Activated CD4-positive, alpha-beta T cell treated with anti-CD3 and anti-CD28 coated beads, Interleukin-2, Interleukin-4, amounts not matched to agents 100 ng/mL and 50 ng/mL, durations not matched to agents 16 hours and 8 hours (primary cell): ENCODE data around the gene NHEJ1.

ENCODE experiments used
- DNase-seq: peaks from one replicate; pipeline ENCODE4 v3.0.0-alpha.2; 2020; ENCODE audit warnings: low spot score

The NHEJ1 gene

DNA sequence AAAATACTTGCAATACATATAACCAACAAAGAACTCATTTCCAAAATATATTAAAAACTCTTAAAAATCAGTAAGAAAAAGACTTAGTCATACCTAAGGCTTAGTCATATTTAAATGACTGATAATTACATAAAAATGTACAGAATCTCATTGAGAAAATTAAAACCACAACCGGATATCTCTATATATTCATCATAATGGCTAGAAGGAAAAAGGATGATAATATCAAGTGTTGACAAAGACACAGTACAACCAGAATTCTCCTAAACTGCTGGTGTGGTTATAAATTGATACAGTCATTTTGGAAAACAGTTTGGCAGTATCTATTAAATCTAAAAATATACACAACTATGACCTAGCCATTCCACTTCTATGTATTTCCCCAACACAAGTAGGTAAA is 72.8 kb downstream of the NHEJ1 start:
- DNase-seq: no peak

- DNase-seq: no peak
These were observed 73.3 kb downstream of the NHEJ1 start for GRCh38 chr2:219087361-219087760.

- DNase-seq: no peak
These were observed 74.4 kb downstream of the NHEJ1 start for GRCh38 chr2:219086196-219086595.

- DNase-seq: no peak
These were observed 75.8 kb downstream of the NHEJ1 start for GRCh38 chr2:219084791-219085190.

DNA sequence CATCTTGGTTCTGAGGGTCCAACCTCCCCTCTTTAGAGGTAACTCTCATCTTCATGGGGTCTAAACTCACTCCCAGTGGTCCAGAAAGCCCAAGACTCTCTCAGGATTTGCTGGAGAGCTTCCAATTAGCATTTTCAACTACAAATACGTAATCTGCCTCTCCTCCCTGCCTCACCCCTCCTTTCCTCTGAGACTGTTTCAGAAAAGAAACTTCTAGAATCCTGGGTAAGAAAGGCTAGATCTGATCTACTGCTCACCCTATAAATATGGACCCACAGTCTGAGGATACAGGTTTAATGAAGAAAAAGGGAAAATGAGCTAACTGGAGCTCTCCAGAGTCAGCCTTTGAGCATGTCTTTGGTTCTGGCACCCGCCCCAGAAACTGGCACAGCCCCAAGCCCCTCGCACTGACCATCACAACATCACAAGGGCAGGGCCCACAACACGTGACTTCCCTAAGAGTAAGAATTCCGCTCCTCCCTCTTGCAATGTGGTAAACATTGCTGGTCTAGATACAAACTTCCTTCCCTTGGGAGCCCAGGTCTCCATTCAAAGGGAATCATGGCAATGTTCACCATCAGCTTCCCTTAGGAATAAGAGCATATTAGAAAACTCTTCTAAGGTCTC is 78.2 kb downstream of the NHEJ1 start:
- DNase-seq: no peak

DNA sequence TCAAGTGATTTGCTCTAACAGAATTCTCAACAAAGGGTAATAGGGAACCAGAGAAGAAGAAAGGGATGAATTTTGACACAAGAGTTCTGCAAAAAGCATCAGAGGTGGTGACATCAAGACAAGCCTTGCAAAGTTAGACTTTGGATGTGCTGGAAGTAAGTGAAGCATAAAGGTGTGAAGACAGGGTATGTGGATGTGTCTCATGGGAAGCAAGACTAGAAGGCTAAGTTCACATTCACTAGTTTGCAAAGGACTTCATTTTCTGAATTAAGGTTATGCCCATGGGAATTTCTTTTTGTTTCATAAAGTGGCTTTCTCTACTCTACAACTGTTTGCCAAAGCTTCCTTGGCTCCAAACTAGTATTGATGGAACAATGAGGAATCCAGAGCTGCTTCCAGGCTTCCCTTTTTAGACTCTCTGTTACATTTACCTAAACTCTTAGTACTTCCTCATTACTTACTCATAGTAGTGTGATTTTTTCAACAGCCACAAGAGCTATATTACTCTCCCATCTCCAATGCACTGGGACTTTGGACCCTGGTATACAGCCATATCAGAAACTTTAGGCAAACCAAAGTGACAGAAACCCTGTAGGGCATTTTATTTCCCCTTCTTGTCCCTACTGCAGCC is 78.8 kb downstream of the NHEJ1 start:
- no peak for DNase-seq

DNA sequence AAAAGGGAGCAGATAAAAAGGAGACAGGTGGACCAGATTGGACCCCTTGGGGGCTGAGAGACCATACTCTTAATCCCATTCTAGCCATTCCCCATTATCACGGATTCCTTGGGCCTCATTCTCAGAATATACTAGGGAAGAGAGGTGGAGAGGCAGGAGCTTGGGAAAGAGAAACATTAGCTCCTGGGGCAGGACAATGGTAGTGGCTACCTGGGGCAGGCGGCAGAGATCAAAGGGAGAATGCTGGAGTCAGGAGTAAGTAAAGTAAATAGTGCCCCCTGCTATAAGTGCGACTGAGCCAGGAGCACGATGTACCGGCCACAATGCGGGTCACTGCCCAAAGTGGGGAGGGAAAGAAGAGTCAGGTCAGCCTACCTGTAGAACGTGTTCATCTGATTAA is 79.5 kb downstream of the NHEJ1 start:
- no peak for DNase-seq

DNA sequence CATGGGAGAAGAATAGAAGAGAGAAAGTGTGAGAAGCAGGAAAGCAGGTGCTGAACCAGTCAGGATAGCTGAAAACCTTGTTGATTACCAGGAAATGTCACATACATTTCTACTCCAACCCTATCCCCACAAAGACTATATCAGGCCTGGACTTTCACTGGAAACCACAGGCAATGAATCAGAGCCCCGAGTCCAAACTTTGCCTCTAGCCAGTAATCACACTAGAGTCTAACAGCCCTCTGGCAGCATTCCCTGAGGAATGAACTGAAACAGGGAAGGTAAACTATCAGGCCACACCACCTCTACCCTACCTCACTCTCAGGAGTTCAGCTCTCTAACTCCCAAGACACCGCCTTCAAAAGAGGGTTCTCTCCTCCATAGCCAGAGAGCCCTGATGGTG is 81.2 kb downstream of the NHEJ1 start:
- no peak for DNase-seq

DNA sequence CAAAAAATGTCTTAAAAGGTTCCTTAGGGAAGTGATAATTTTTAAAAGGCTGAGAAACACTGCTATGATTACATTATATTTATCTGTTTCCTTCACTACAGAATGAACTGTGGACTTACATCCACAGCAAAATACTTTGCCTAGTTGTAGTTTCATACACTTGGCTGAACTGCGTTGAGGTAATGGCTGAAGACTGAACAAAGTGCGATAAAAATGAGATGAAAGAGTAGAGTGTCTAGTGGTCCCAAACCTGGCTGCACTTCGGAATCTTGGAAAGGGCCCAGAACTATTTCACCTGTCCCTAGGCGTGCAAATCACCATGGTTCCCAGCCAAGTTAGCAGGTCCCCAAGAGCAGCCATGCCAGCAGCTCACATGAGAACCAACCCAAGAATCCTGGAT is 81.7 kb downstream of the NHEJ1 start:
- DNase-seq: no peak

DNA sequence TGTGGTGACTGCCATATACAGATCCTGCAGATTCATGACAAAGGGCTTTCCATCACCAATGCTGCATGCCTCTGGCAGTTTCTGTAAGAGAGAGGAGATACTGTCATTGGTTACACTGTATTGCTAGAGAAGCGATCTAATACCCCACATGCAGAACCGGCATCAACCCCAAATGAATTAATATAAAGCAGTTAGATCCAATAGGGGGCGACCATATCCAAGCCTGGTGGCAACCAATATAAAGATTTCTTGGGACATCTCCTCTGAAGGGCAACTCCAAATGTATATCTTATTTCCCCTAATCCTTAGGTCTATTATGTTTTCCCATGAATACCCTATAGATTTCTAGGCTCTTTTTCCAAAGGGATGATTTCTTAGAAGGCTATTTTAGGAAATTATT is 82.5 kb downstream of the NHEJ1 start:
- DNase-seq: no peak

DNA sequence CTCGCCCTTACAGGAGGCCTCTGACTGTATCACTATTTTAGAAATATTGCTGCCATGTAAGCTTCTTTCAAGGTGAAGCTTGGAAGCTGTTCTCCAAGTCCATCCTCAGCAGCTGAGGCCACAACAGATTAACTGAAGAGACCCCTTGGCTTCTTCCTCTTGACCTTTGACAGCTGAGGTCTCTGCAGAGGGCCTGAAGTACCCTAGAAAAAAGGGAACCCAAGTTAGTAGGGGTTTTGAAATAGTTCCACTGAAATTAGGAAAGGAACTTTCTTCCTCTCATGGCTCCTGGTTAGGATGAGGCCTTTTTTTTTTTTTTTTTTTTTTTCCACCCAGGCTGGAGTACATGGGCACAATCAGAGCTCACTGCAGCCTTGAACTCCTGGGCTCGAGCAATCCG is 84.4 kb downstream of the NHEJ1 start:
- no peak for DNase-seq

DNA sequence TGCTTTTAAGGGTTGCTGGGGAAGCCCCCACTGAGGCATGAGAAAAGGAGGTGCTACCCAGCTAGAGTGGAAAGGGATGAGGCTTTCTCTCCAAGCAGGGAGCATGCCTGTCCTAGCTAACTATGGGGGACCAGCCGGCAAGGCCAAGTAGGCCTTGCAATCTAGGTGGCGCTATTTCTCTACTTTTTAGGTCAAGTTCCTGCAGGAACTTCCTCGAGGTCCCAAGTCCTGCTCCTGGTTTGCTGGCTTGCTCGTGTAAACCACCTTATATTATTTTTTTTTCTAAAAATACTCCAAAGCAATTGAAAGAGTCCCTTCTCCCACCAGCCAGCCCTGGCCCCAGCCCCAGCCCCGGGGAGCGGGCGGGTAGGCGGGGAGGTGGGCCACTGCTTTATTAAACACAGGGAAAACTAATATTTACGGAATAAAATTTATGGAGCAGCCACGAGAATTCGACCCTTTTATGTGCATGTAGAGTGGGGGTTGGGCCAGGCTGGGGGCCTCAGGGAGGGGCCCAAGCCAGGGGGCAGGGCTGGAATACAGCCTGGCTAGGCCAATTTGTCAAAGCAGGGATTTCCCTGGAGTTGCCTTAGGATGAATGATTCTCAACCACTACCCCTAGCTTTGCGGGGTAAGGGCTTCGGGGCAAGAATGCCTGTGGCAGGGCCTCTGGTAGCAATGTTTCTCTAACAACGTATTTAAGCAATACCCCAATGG is 87.0 kb downstream of the NHEJ1 start:
- peak; percentile 35 for DNase-seq

- no peak for DNase-seq
These were observed 87.8 kb downstream of the NHEJ1 start for GRCh38 chr2:219072741-219073250.

DNA sequence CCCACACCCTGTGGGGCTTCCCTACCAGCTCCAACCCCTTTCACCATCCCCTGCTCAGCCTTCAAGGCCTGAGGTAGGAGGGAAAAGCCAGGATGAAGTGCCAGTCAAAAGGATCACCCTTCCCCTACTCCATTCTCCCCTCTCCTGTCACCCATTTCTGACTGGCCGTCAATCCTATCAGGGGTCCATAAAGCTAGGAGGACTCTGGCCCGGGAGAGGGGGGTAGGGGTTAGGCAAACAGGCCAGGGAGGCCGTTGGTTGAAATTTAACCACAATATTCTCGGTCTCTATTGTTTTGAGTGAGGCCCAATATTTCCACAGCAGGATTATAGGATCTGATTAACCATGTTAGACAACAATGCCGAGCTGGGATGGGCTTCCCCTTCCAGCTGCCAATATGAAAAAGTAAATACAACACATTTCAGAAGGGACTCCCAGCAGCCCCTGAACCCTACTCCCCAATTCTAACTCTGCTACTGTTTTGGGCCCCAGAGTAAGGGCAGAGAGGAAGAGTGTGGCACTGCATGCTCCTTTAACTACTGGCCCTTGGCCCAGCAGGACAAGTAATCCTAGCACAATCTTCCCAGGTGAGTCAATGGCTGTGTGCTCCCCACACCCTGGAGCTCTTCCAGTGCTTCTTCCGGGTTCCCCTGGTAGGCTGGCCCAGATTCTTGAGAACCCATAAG is 89.3 kb downstream of the NHEJ1 start:
- no peak for DNase-seq

- DNase-seq: no peak
These were observed 95.1 kb downstream of the NHEJ1 start for GRCh38 chr2:219065484-219065883.

DNA sequence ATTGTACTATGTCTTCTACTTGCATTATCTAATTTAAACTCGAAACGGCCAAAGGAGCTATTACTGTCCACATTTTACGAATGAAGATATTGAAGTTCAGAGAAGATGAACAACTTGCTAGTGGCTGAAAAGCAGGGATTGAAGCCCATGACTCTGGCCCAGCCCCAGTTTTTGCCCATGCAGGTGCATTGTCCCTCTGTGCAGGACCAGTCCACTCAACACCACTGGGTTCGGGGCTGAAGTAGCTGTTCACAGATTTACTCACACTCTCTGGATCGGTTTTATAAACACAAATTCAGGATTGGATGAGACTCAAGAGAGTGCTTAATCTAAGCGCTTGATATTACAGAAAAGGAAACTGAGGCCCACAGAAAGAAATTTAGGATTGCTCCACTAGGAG is 98.5 kb downstream of the NHEJ1 start:
- no peak for DNase-seq

GRCh38 chr2:219060821-219061791 is 99.5 kb downstream of the NHEJ1 start, which contains the start of gene IHH:
TSS of gene IHH (minus strand) at chr2:219060921. CDS start at chr2:219060467, 454 bp downstream.
- DNase-seq: no peak

DNA sequence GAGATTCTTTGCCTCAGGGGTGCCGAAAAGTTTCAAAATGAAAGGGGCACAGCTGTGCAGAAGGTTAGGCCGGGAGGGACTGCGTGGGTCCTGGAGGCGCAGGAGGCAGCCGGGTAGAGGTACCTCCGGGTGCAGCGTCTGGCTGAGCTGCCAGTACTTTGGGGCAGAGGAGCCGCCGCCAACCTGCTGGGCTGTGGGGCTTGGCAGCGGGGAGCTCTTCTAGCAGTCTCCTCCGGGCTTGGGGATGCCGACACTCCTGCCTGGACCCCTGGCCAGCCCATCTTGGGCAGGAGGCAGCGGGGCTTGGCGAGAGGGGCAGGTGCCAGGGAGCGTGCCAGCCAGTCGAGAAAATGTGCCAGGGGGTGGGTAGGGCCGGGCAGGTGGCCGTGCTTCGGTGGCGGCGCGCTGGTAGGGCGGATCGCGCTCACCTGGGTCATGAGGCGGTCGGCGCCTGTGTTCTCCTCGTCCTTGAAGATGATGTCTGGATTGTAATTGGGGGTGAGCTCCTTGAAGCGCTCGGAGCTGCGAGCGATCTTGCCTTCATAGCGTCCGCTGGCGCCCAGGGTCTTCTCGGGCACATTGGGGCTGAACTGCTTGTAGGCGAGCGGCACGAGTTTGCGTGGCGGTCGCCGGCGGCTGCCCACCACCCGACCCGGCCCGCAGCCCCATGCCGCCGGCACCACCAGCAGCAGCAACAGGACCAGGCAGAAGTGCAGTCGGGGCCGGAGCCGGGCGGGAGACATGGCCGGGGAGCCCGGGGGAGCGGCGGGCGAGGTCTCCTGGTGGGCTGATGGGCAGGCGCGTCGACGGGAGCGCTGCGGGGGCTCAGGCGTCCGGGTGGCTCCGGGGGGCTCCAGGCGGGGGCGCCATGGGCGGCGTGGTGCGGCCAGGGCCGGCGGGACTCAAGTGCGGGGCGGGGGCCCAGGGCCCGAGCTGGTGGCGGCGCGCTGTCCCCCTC is 100.6 kb downstream of the NHEJ1 start:
- DNase-seq: no peak

GRCh38 chr2:219059375-219059724 is 101.3 kb downstream of the NHEJ1 start:
- DNase-seq: no peak
